ENCODE measurements around the gene BEAN1. TPM values are rescaled to one million over a fixed set of nuclear protein-coding genes. Genes with fewer than 3 reads are reported as not detected.

Gene BEAN1
- total and polyA plus RNA-seq, 2 experiments from 2014 or later = 0.07 to 0.10 TPM

- DNase-seq (ENCODE audit: low spot score) (no peak), ATAC-seq (no peak)
- H3K27me3 ChIP-seq (ENCODE audit: insufficient read depth) = no peaks in the 10 kb centered on the region
- H2AFZ ChIP-seq = no peak overlapping the region
- H3K4me3 Mint-ChIP-seq = no peak overlapping the region
- no peak overlapping the region for H3K27ac ChIP-seq (ENCODE audit: low read depth)
- H3K36me3 ChIP-seq (ENCODE audit: insufficient read depth) = no peaks in the 10 kb centered on the region
- H3K4me1 Mint-ChIP-seq = no peaks in the 10 kb centered on the region; the same call in 2 of the 3 replicates
- H3K36me3 Mint-ChIP-seq (ENCODE audit: low read depth) = no peaks in the 10 kb centered on the region
- peaks cover 6% of the 10 kb centered on the region for H3K27me3 Mint-ChIP-seq (ENCODE audit: insufficient read depth, low read depth, poor library complexity)
- TF ChIP-seq, protein P1, sequence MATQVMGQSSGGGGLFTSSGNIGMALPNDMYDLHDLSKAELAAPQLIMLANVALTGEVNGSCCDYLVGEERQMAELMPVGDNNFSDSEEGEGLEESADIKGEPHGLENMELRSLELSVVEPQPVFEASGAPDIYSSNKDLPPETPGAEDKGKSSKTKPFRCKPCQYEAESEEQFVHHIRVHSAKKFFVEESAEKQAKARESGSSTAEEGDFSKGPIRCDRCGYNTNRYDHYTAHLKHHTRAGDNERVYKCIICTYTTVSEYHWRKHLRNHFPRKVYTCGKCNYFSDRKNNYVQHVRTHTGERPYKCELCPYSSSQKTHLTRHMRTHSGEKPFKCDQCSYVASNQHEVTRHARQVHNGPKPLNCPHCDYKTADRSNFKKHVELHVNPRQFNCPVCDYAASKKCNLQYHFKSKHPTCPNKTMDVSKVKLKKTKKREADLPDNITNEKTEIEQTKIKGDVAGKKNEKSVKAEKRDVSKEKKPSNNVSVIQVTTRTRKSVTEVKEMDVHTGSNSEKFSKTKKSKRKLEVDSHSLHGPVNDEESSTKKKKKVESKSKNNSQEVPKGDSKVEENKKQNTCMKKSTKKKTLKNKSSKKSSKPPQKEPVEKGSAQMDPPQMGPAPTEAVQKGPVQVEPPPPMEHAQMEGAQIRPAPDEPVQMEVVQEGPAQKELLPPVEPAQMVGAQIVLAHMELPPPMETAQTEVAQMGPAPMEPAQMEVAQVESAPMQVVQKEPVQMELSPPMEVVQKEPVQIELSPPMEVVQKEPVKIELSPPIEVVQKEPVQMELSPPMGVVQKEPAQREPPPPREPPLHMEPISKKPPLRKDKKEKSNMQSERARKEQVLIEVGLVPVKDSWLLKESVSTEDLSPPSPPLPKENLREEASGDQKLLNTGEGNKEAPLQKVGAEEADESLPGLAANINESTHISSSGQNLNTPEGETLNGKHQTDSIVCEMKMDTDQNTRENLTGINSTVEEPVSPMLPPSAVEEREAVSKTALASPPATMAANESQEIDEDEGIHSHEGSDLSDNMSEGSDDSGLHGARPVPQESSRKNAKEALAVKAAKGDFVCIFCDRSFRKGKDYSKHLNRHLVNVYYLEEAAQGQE (IDR thresholded peaks at IDR 0.05; ENCODE audit: unreplicated experiment) = no peak
- TF ChIP-seq ZNF331 (CRISPR knock-in tag; IDR thresholded peaks at IDR 0.05; ENCODE audit: low read depth) (no peak), JUNB (IDR thresholded peaks at IDR 0.05; ENCODE audit: unreplicated experiment) (no peak), STAT1 (IDR thresholded peaks at IDR 0.05; ENCODE audit: unreplicated experiment) (no peak), ZNF462 (CRISPR knock-in tag; IDR thresholded peaks at IDR 0.05) (no peak), EZH2phosphoT487 (IDR thresholded peaks at IDR 0.05; ENCODE audit: unreplicated experiment) (no peak), CREB1 (CRISPR knock-in tag; IDR thresholded peaks at IDR 0.05; ENCODE audit: low read depth) (no peak), ZNF114 (CRISPR knock-in tag; IDR thresholded peaks at IDR 0.05) (no peak), POLR2AphosphoS5 (IDR thresholded peaks at IDR 0.05; ENCODE audit: low read depth) (no peak), NANOG (IDR thresholded peaks at IDR 0.05; ENCODE audit: borderline replicate concordance) (no peak), EZH2 (IDR thresholded peaks at IDR 0.05; ENCODE audit: low read depth, unreplicated experiment) (no peak)
- TF ChIP-seq, protein P2, sequence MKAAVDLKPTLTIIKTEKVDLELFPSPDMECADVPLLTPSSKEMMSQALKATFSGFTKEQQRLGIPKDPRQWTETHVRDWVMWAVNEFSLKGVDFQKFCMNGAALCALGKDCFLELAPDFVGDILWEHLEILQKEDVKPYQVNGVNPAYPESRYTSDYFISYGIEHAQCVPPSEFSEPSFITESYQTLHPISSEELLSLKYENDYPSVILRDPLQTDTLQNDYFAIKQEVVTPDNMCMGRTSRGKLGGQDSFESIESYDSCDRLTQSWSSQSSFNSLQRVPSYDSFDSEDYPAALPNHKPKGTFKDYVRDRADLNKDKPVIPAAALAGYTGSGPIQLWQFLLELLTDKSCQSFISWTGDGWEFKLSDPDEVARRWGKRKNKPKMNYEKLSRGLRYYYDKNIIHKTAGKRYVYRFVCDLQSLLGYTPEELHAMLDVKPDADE (IDR thresholded peaks at IDR 0.05) = no peak
- TF ChIP-seq, protein P3, sequence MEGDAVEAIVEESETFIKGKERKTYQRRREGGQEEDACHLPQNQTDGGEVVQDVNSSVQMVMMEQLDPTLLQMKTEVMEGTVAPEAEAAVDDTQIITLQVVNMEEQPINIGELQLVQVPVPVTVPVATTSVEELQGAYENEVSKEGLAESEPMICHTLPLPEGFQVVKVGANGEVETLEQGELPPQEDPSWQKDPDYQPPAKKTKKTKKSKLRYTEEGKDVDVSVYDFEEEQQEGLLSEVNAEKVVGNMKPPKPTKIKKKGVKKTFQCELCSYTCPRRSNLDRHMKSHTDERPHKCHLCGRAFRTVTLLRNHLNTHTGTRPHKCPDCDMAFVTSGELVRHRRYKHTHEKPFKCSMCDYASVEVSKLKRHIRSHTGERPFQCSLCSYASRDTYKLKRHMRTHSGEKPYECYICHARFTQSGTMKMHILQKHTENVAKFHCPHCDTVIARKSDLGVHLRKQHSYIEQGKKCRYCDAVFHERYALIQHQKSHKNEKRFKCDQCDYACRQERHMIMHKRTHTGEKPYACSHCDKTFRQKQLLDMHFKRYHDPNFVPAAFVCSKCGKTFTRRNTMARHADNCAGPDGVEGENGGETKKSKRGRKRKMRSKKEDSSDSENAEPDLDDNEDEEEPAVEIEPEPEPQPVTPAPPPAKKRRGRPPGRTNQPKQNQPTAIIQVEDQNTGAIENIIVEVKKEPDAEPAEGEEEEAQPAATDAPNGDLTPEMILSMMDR (conservative IDR thresholded peaks at IDR 0.05; ENCODE audit: low read depth in 2 of 2) = no peak
- H3K4me3 ChIP-seq = no peak overlapping the region
- H3K4me1 ChIP-seq (ENCODE audit: insufficient read depth) = no peaks in the 10 kb centered on the region
- H3F3A ChIP-seq (replicated peaks; ENCODE audit: low read depth) = no peaks in the 10 kb centered on the region
- no peak overlapping the region for H3K4me2 ChIP-seq
- H3K9me3 Mint-ChIP-seq = no peaks in the 10 kb centered on the region
- H3K9me2 ChIP-seq (ENCODE audit: insufficient read depth) = 0 out of 2 replicates have a peak, but pooled peaks cover 4% of the 10 kb centered on the region
- H3K79me2 ChIP-seq (replicated peaks; ENCODE audit: insufficient read depth) = no peaks in the 10 kb centered on the region
- H4K20me1 ChIP-seq (replicated peaks; ENCODE audit: insufficient read depth) = no peaks in the 10 kb centered on the region
- 0 out of 2 replicates have a peak overlapping the region, but pooled peaks have one; percentile 11 for H3K27ac Mint-ChIP-seq
Observed at GRCh38 chr16:66468321-66468965, 41.3 kb downstream of the BEAN1 start.

Measured in GM23338 (cell line).